Stimulated activated CD8-positive, alpha-beta memory T cell treated with anti-CD3 and anti-CD28 coated beads, Interleukin-12 subunit alpha, Interleukin-12 subunit beta, amount 100 ng/mL, for 1 hour (primary cell): ENCODE results near the gene ZNF804B.
"Not testable (repeated sequence)": the region's sequence is repeated elsewhere in the genome, so short reads cannot be mapped to it uniquely, and the experiment has no call there.

ENCODE experiments used
- DNase-seq: peaks from one replicate; pipeline ENCODE4 v3.0.0-alpha.2; 2020; ENCODE audit warnings: low read depth

Gene ZNF804B

GRCh38 chr7:89091550-89091949 is 332.1 kb downstream of the ZNF804B start:
- no peak for DNase-seq

GRCh38 chr7:89094269-89094668 is 334.8 kb downstream of the ZNF804B start:
- no peak for DNase-seq

- no peak for DNase-seq
Observed at GRCh38 chr7:89103564-89103963, 344.1 kb downstream of the ZNF804B start.

GRCh38 chr7:89104748-89105685 is 345.5 kb downstream of the ZNF804B start:
- DNase-seq, result no peak

GRCh38 chr7:89123871-89124270 is 364.4 kb downstream of the ZNF804B start:
- no peak for DNase-seq

- no peak for DNase-seq
Observed at GRCh38 chr7:89129600-89130375, 370.3 kb downstream of the ZNF804B start.

GRCh38 chr7:89133357-89133756 is 373.9 kb downstream of the ZNF804B start:
- no peak for DNase-seq

- no peak for DNase-seq
Observed at GRCh38 chr7:89133819-89134218, 374.3 kb downstream of the ZNF804B start.

- DNase-seq, result no peak
Observed at GRCh38 chr7:89145801-89146200, 386.3 kb downstream of the ZNF804B start.

- no peak for DNase-seq
Observed at GRCh38 chr7:89160107-89160506, 400.6 kb downstream of the ZNF804B start.

- no peak for DNase-seq
Observed at GRCh38 chr7:89165421-89165820, 405.9 kb downstream of the ZNF804B start.

GRCh38 chr7:89170628-89171027 is 411.1 kb downstream of the ZNF804B start:
- no peak for DNase-seq

GRCh38 chr7:89182116-89182515 is 422.6 kb downstream of the ZNF804B start:
- no peak for DNase-seq

- no peak for DNase-seq
Observed at GRCh38 chr7:89183712-89184111, 424.2 kb downstream of the ZNF804B start.

GRCh38 chr7:89200758-89201157 is 441.3 kb downstream of the ZNF804B start:
- no peak for DNase-seq

GRCh38 chr7:89223900-89224395 is 464.4 kb downstream of the ZNF804B start:
- DNase-seq, result no peak

GRCh38 chr7:89228688-89229171 is 469.2 kb downstream of the ZNF804B start:
- not testable (repeated sequence) for DNase-seq

- DNase-seq, result no peak
Observed at GRCh38 chr7:89238156-89238555, 478.7 kb downstream of the ZNF804B start.

- no peak for DNase-seq
Observed at GRCh38 chr7:89246196-89246595, 486.7 kb downstream of the ZNF804B start.

GRCh38 chr7:89247207-89247606 is 487.7 kb downstream of the ZNF804B start:
- no peak for DNase-seq

- no peak for DNase-seq
Observed at GRCh38 chr7:89259085-89259484, 499.6 kb downstream of the ZNF804B start.

- no peak for DNase-seq
Observed at GRCh38 chr7:89264126-89264525, 504.6 kb downstream of the ZNF804B start.

GRCh38 chr7:89265631-89266030 is 506.1 kb downstream of the ZNF804B start:
- no peak for DNase-seq
